GM19328 (cell line): Measurements from ENCODE around the gene ZNF827.

Source experiments
- ATAC-seq: cut with Tn5 transposase; IDR thresholded peaks from one replicate; pipeline ENCODE4 v1.9.1; 2021; ENCODE audit warnings: mild to moderate bottlenecking, moderate library complexity; ENCODE audit not compliant: unreplicated experiment

The ZNF827 gene

GRCh38 chr4:145770124-145770523 lies 168.5 kb downstream of the ZNF827 start:
- ATAC-seq, result no peak

GRCh38 chr4:145769450-145770037 lies 169.1 kb downstream of the ZNF827 start:
- no peak for ATAC-seq

GRCh38 chr4:145766273-145766672 lies 172.3 kb downstream of the ZNF827 start:
- ATAC-seq, result no peak

GRCh38 chr4:145763399-145763798 lies 175.2 kb downstream of the ZNF827 start:
- ATAC-seq, result no peak

GRCh38 chr4:145762719-145763118 lies 175.9 kb downstream of the ZNF827 start:
- no peak for ATAC-seq

DNA sequence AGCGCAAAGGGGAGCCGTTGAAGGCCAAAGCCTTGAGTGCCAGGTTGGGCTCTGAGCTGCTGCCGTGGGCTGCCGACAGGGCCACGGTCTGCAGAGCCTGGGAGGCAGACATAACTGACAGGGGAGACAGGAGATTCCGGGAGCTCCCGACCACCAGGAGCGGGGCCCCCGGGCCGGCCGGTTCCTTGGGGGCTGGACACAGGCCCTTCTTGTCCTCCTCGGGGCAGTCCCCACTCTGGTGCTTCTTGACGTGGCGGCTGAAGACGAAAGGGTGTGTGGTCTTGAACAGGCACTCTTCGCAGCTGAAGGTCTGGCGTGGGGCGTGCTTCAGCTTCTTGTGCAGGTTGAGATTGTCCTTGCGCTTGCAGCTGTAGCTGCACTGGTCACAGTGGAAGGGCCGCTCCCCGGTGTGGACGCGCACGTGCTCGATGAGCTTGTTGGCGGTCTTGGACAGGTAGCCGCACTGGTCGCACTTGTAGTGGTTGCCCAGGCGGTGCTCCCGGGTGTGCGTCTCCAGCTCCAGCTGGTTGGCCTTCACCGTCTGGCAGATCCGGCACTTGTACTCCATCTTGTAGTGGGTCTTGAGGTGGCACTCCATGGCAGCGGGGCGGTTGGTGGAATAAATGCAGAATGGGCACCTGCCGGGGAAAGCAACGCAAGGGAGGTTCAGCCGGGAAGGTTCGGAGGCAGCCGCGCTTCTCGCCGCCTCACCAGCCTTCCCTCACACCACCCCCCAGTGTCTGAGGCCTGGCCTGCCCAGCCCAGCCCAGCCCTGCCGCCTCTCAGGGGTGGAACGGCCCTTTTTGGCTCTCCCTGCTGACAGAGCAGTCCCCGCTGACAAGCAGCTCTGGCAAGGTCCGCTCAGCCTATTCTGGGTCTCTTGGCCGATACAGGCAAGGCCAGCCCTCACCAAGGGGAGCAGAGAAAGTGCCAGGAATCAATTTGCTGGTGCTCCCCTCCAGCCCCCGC lies 177.4 kb downstream of the ZNF827 start:
- ATAC-seq, result no peak

DNA sequence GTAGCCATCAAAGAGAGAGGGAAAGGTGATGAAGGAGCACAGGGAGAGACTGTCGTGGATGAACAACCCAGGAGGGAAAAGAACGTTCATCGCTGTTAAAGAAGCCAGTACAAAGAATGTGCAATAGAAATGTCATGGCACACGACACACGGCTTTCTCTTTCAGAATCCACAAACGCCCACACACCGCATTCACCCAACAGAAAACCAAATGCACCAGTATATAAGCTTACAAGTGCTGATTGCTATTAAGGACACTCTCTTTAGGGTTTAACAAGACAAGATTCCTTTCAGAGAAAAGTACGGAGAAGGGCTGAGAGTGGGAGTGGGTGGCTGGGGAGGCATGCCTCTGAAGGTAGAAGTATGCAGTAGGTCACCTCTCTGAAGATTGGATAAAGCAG lies 178.4 kb downstream of the ZNF827 start:
- ATAC-seq, result no peak

DNA sequence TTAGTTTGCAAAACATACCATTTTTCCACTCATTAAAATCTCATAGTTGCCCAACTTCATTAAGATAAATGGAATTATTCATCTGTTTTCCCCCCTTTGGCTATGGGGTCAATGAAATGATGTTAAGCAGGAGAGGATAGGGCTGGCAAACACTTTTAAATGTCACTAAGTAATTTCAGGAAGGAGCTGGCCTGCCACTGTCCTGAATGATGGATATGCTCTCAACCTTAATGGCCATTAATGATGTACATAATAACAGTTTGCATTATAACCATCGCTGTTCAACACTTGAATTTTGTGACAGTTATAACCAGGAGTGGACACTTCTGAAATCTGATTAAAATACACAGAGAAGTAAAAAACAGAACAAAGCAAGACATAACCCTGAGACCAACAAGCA lies 181.4 kb downstream of the ZNF827 start:
- no peak for ATAC-seq

- ATAC-seq, result no peak
Measured at GRCh38 chr4:145756244-145756643, 182.4 kb downstream of the ZNF827 start.

GRCh38 chr4:145755802-145756201 lies 182.8 kb downstream of the ZNF827 start:
- ATAC-seq, result no peak

GRCh38 chr4:145743641-145744040 lies 195.0 kb downstream of the ZNF827 start:
- ATAC-seq, result no peak

GRCh38 chr4:145740806-145741205 lies 197.8 kb downstream of the ZNF827 start:
- no peak for ATAC-seq

DNA sequence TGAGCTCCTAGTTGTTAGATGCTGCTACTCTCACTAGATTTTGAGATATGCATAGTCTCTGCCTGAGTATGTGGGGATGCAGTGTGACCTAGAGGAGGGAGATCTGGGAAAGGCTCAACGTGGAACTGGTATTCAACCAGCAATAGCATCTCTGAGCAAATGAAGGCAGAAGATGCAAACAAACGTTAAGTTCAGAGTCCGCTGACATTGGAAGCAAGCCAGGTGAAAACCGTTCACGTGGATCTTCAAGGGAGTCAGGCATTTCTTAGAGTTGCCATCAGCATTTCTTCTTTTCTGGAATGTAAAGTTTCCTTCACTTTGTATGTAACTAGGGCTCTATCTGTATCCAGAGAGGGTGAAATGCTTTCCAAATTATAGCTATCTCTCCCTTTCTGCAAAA lies 198.8 kb downstream of the ZNF827 start:
- no peak for ATAC-seq

GRCh38 chr4:145736241-145736831 lies 202.3 kb downstream of the ZNF827 start:
- ATAC-seq, result no peak

DNA sequence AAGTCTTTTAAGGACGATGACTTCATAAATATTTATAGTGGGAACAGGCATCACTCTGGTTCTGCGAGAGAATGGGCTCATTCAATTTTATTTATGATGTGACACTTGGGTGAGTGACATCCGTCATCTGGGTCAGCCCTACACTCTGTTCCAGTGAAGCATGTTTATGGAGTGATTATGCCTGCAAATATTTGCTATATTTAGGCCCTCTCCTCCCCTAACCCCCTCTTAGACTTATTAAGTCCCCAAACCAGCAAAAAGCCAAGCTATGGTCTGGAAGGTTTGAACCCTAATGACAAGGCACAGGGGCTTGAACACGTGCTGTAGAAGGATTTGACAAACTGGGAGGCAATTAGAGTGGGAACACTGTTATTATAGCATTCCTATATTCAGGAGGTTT lies 202.8 kb downstream of the ZNF827 start:
- ATAC-seq, result no peak

DNA sequence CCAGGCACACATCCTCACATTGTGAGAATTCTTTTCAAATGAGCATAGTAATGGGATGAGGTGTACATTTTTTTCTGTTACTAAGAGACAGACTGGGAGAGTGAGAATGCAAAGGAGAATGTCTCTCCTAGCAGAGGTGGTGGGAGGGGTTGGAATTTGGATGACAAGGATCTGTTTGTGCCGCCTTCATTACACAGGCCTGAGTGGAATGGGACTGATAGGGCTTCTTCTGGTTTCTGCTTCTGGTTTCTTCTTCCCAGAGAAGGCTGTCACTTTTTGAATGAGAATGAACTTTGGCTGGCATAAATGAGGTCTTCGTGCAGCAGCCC lies 203.3 kb downstream of the ZNF827 start:
- no peak for ATAC-seq

DNA sequence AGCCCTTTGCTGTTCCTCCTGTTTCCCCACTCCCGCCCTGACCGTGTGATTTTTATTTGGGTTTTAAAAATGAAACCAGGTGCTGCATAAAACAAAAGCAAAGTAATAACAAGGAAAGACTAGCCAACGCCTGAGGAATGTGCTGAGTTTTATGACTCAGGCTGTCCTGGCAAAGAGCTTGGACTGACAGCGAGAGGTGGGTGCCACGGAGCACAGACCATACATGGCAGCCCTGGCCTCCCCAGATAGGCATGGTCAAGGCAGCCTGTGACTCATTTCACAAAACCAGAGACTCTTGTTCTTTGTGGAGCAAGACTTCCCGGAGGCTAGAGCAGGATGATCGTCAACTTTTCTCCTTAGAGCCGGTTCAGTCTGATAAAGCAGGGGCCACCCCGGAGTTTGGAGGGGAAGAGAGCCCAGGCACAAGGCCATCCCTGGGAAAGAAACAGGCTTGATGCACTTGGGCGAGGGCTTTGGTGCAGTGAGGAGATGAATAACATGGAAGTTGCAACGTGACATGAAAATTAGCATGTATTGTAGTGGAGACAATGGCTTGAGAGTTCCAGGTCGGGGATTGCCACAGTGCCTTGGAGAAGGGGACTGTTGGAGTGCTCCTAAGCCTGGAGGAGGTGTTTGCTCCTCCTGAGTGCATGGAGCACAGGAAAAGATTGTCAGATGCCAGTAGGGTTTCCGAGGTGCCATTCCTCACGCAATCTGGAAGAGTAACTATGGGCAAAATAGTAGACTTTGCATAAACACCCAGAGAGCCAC lies 203.9 kb downstream of the ZNF827 start:
- ATAC-seq, result no peak

DNA sequence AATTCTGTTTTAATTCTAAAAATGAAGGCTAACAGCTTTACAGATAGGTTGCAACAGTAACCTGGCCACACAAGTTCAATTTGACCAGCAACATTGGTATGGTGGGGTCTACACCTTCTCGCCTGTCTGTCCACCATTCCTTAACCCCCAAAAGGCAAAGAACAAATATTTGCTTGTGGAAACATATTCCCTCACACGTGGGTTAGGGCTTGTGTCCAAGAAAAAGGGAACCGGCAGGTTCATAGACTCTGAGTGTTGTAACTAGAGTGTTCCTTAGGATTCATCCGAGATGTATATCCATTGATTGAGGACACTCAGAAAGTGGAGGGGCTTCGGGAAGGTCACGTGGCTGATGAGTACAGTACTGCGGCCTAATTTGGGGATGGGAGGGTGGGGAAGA lies 204.6 kb downstream of the ZNF827 start:
- ATAC-seq, result no peak

DNA sequence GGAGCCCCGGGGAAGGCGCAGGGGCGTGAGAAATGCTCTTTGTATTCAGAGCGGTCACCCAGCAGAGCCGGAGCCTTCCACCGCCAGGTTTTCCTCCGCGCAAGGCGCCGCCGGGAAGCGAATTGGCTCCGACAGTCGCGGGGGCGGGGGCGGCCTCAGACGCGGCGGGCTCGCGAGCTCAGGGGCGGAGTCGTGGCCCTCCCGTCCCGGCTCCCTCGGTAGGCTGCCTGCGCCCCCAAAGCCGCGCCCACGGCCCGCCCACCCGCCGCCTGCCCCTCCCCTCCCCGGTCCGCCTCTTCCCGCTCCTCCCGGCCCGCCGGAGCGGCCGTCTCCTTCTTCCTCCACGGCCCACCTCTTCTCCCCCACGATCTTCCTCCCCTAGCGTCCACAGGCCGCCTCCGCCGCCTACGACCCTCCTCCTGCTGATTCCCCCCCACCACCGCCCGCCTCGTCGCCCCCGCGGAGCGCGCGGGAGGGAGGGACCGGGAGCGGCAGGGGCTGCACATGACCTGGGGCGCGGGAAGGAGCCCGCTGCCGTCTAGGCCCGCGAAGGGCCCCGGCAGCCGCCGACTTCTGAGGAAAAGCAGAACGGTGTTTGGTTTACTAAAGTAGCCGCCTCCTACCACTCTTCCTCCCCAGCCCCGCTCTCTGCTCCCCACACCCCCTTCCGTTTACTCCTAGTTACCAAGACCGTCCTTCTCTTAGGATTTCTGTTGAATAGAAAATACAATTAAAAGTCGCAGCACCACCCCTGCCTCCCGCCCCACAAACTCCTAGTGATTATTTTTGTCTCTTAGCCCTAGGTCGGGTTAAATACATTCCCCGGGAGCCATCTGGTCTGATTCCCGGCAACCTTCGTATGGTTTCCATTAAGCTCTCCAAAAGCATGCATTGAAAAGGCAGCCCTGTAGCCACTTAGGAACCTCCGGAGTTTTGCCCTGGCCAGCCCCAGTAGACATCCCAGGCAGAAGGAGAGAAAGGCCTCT lies 205.4 kb downstream of the ZNF827 start:
- ATAC-seq, result peak; percentile 81
